Common myeloid progenitor, CD34-positive (primary cell): Measurements from ENCODE around the gene YOD1.

Source experiments
- CTCF ChIA-PET: fragments of 350-600 bp; sonication (Branson Sonifier 250); formaldehyde crosslinking; loops from one replicate; lab custom pipeline; 2021; ENCODE audit warnings: antibody characterized with exemption; lab: Charles Lee
- POLR2A ChIA-PET: fragments of 350-600 bp; sonication (Branson Sonifier 250); formaldehyde crosslinking; loops from one replicate; lab custom pipeline; 2021; ENCODE audit warnings: antibody characterized with exemption; lab: Charles Lee
- DNase-seq, 3 donors: peaks; one replicate each; pipeline versions ENCODE4 v3.0.0 to v3.0.0-alpha.2; 2013
- H3K27ac ChIP-seq, 2 experiments: 1 replicate in 1 of 2; 2 replicates in 1 of 2; pipeline ENCODE4 v1.7.0; 2013; ENCODE audit warnings: inconsistent platforms in 2 of 2, low read length in 2 of 2, mild to moderate bottlenecking in 2 of 2, low read depth in 1 of 2, moderate library complexity in 1 of 2; ENCODE audit not compliant: severe bottlenecking in 2 of 2, insufficient read depth in 1 of 2, poor library complexity in 1 of 2
- H3K27me3 ChIP-seq, 5 experiments: replicated peaks in 2 of 5; 1 replicate in 3 of 5; 2 replicates in 2 of 5; pipeline versions ENCODE4 v1.6.1 to v1.7.0; 2013; ENCODE audit warnings: low read length in 4 of 5, mild to moderate bottlenecking in 2 of 5, moderate library complexity in 2 of 5, inconsistent platforms in 1 of 5; ENCODE audit not compliant: insufficient read depth in 5 of 5, control insufficient read depth in 4 of 5
- H3K36me3 ChIP-seq, 4 experiments: 1 replicate in 2 of 4; 2 replicates in 2 of 4; pipeline versions ENCODE4 v1.6.1 to v1.7.0; 2013; ENCODE audit warnings: low read length in 3 of 4, control low read depth in 1 of 4, mild to moderate bottlenecking in 1 of 4; ENCODE audit not compliant: control insufficient read depth in 4 of 4, insufficient read depth in 4 of 4
- H3K4me1 ChIP-seq, 4 experiments: 1 replicate in 3 of 4; 2 replicates in 1 of 4; pipeline versions ENCODE4 v1.6.1 to v1.7.1; 2013; ENCODE audit warnings: low read length in 3 of 4, mild to moderate bottlenecking in 3 of 4, control low read depth in 1 of 4, inconsistent platforms in 1 of 4, moderate library complexity in 1 of 4; ENCODE audit not compliant: control insufficient read depth in 4 of 4, insufficient read depth in 4 of 4; ENCODE audit errors: control extremely low read depth in 1 of 4
- H3K4me3 ChIP-seq, 7 experiments: 1 replicate in 4 of 7; 2 replicates in 3 of 7; pipeline versions ENCODE4 v1.5.1 to v1.7.0; 2013; ENCODE audit warnings: mild to moderate bottlenecking in 7 of 7, low read length in 6 of 7, moderate library complexity in 6 of 7, inconsistent platforms in 2 of 7, low read depth in 2 of 7, control low read depth in 1 of 7; ENCODE audit not compliant: insufficient read depth in 4 of 7, control insufficient read depth in 1 of 7; ENCODE audit errors: extremely low read depth in 1 of 7
- H3K9me3 ChIP-seq, 5 experiments: 1 replicate in 4 of 5; 2 replicates in 1 of 5; pipeline versions ENCODE4 v1.6.1 to v1.7.1; 2013; ENCODE audit warnings: low read length in 4 of 5, mild to moderate bottlenecking in 2 of 5, inconsistent platforms in 1 of 5, low read depth in 1 of 5, moderate library complexity in 1 of 5; ENCODE audit not compliant: control insufficient read depth in 4 of 5, insufficient read depth in 2 of 5; ENCODE audit errors: control extremely low read depth in 1 of 5
- WGBS: methylation state at CpG from one replicate; pipeline ENCODE4 v1.1.5; 2013; ENCODE audit not compliant: insufficient coverage; 5-methylcytosine and 5-hydroxymethylcytosine counted together

Gene YOD1

GRCh38 chr1:207071426-207071825, 20.4 kb upstream of the YOD1 start:
- peak overlapping the region in 2 of 7 experiments; percentile 14 to 32 for H3K4me3 ChIP-seq
- ChIA-PET CTCF (interaction anchor here (0.6 to 3.2 kb wide), 12 partner anchors 9 to 355 kb away, joined by 3 to 18 read pairs (median 4); partner anchors contain the start of genes PFKFB2 and YOD1), POLR2A (interaction anchor here (1.1 kb wide), 1 partner anchor 18 kb away, joined by 4 read pairs; the partner anchor contains the start of gene PFKFB2)
- no peak for DNase-seq
- no peaks in the 10 kb centered on the region for H3K27me3 ChIP-seq
- H3K9me3 ChIP-seq = no peaks in the 10 kb centered on the region
- H3K4me1 ChIP-seq = peaks cover 20 to 51% (median 41%) of the 10 kb centered on the region in 4 experiments
- peaks cover 0 to 2% (median under 1%) of the 10 kb centered on the region in 4 experiments for H3K36me3 ChIP-seq
- WGBS = 100% methylated on average over 1 of the region's 6 CpGs
- H3K27ac ChIP-seq = no peak overlapping the region

GRCh38 chr1:207070811-207071210, 19.8 kb upstream of the YOD1 start:
- POLR2A ChIA-PET = interaction anchor here (1.1 kb wide), 1 partner anchor 17 kb away, joined by 4 read pairs; the partner anchor contains the start of gene PFKFB2
- Histone ChIP-seq H3K27me3 (no peaks in the 10 kb centered on the region), H3K4me3 (peak overlapping the region in 3 of 7 experiments; percentile 18 to 32 (median 27)), H3K4me1 (peaks cover 20 to 51% (median 41%) of the 10 kb centered on the region in 4 experiments), H3K27ac (no peak overlapping the region), H3K36me3 (peaks cover 0 to 5% (median under 1%) of the 10 kb centered on the region in 4 experiments), H3K9me3 (no peaks in the 10 kb centered on the region)
- WGBS = 76% methylated on average over 3 of the region's 4 CpGs
- CTCF ChIA-PET = interaction anchor here (0.9 to 3.2 kb wide), 12 partner anchors 9 to 136 kb away, joined by 3 to 18 read pairs (median 4); partner anchors contain the start of genes PFKFB2 and YOD1
- DNase-seq = peak; percentile 44 to 84 (median 81)

GRCh38 chr1:207069858-207070506, 19.0 kb upstream of the YOD1 start:
- Histone ChIP-seq H3K4me3 (no peak overlapping the region), H3K27ac (peak overlapping the region in 1 of 2 experiments; percentile 21), H3K36me3 (peaks cover 0 to 12% (median 2%) of the 10 kb centered on the region in 4 experiments), H3K27me3 (no peaks in the 10 kb centered on the region), H3K4me1 (peaks cover 20 to 51% (median 41%) of the 10 kb centered on the region in 4 experiments), H3K9me3 (no peaks in the 10 kb centered on the region)
- 91% methylated on average over 5 of the region's 5 CpGs for WGBS
- peak in 2 of 3 donors; percentile 39 to 53 for DNase-seq
- ChIA-PET CTCF (interaction anchor here (1.1 to 3.2 kb wide), 7 partner anchors 10 to 23 kb away, joined by 3 to 18 read pairs (median 4); partner anchors contain the start of gene YOD1), POLR2A (no interaction called here)

- ChIA-PET POLR2A (no interaction called here), CTCF (interaction anchor here (1.2 to 1.5 kb wide), 2 partner anchors 10 to 16 kb away, joined by 3 to 5 read pairs; partner anchors contain the start of gene PFKFB2)
- peak in 1 of 3 donors; percentile 33 for DNase-seq
- Histone ChIP-seq H3K4me1 (peaks cover 20 to 51% (median 41%) of the 10 kb centered on the region in 4 experiments), H3K27ac (no peak overlapping the region), H3K9me3 (no peaks in the 10 kb centered on the region), H3K36me3 (peaks cover under 1 to 18% (median 2%) of the 10 kb centered on the region in 4 experiments), H3K4me3 (no peak overlapping the region), H3K27me3 (no peaks in the 10 kb centered on the region)
- WGBS = 100% methylated on average over 1 of the region's 3 CpGs
Measured at GRCh38 chr1:207069061-207069460, 18.1 kb upstream of the YOD1 start.

- CTCF ChIA-PET = interaction anchor here (1.1 to 1.7 kb wide), 4 partner anchors 10 to 20 kb away, joined by 3 to 8 read pairs (median 4); no protein-coding TSS in a partner anchor
- H3K4me1 ChIP-seq = peaks cover 20 to 46% (median 39%) of the 10 kb centered on the region in 4 experiments
- 100% methylated on average over 3 of the region's 5 CpGs for WGBS
- no peaks in the 10 kb centered on the region for H3K9me3 ChIP-seq
- H3K36me3 ChIP-seq = peaks cover 3 to 31% (median 4%) of the 10 kb centered on the region in 4 experiments
- no peak for DNase-seq
- no peaks in the 10 kb centered on the region for H3K27me3 ChIP-seq
- POLR2A ChIA-PET = no interaction called here
- no peak overlapping the region for H3K27ac ChIP-seq
- H3K4me3 ChIP-seq = no peak overlapping the region
Measured at GRCh38 chr1:207067665-207068064, 16.7 kb upstream of the YOD1 start.

GRCh38 chr1:207067185-207067584, 16.2 kb upstream of the YOD1 start:
- ChIA-PET POLR2A (no interaction called here), CTCF (interaction anchor here (0.6 to 1.7 kb wide), 4 partner anchors 9 to 53 kb away, joined by 3 to 8 read pairs (median 5); no protein-coding TSS in a partner anchor)
- H3K36me3 ChIP-seq = peaks cover 3 to 36% (median 4%) of the 10 kb centered on the region in 4 experiments
- no peak overlapping the region for H3K4me3 ChIP-seq
- H3K27ac ChIP-seq = no peak overlapping the region
- peaks cover 20 to 41% (median 34%) of the 10 kb centered on the region in 4 experiments for H3K4me1 ChIP-seq
- DNase-seq = no peak
- H3K27me3 ChIP-seq = no peaks in the 10 kb centered on the region
- H3K9me3 ChIP-seq = no peaks in the 10 kb centered on the region
- WGBS = 13% methylated on average over 1 of the region's 3 CpGs
